Stomach (tissue), 9 donors: Measurements from ENCODE around the gene ANGPTL3. TPM values are rescaled to one million over a fixed set of nuclear protein-coding genes. Genes with fewer than 3 reads are reported as not detected.

ENCODE experiments used
- DNase-seq, 2 donors: peaks; one replicate each; pipeline versions ENCODE4 v3.0.0 to v3.0.0-alpha.2; 2013 to 2019
- H3K27ac ChIP-seq, 5 donors: fragments of 200-600 bp in 4 of 5; sonication (generic) in 4 of 5; one replicate each; pipeline ENCODE4 v1.5.1; 2013 to 2019; ENCODE audit warnings: mild to moderate bottlenecking in 1 of 5, moderate library complexity in 1 of 5
- H3K27me3 ChIP-seq, 3 donors: fragments of 200-600 bp; sonication (generic); one replicate each; pipeline ENCODE4 v1.5.1; 2017 to 2019; ENCODE audit warnings: mixed run types in 1 of 3
- H3K36me3 ChIP-seq, 4 donors: fragments of 200-600 bp; sonication (generic); 1 replicate in 3 of 4; 2 replicates in 1 of 4; pipeline ENCODE4 v1.5.1; 2016 to 2019
- H3K4me1 ChIP-seq, 4 donors: fragments of 200-600 bp; sonication (generic); one replicate each; pipeline ENCODE4 v1.5.1; 2016 to 2019
- H3K4me3 ChIP-seq, 4 donors: fragments of 200-600 bp; sonication (generic) in 3 of 4; one replicate each; pipeline ENCODE4 v1.5.1; 2016 to 2019; ENCODE audit warnings: mild to moderate bottlenecking in 1 of 4
- H3K9me3 ChIP-seq, 4 donors: fragments of 200-600 bp; sonication (generic); one replicate each; pipeline ENCODE4 v1.5.1; 2016 to 2019
- EP300 ChIP-seq: sonication (generic); formaldehyde crosslinking; IDR thresholded peaks from one replicate; pipeline ENCODE4 v1.6.1; 2017; ENCODE audit warnings: antibody characterized with exemption
- POLR2A ChIP-seq, 4 donors: fragments of 450-650 bp; IDR thresholded peaks; one replicate each; pipeline ENCODE4 v1.6.1; 2016; ENCODE audit warnings: antibody characterized with exemption in 4 of 4, control low read depth in 2 of 4, mild to moderate bottlenecking in 1 of 4, moderate library complexity in 1 of 4
- POLR2AphosphoS5 ChIP-seq, 3 donors: sonication (generic); formaldehyde crosslinking; IDR thresholded peaks; one replicate each; pipeline ENCODE4 v1.6.1; 2016; ENCODE audit warnings: antibody characterized with exemption in 3 of 3
- WGBS, 5 donors: extraction: QIAGEN DNeasy Blood & Tissue Kit in 3 of 5; methylation state at CpG; one replicate each; pipeline versions ENCODE4 v1.1.5 to v1.1.7; 2013 to 2018; 5-methylcytosine and 5-hydroxymethylcytosine counted together
- intact Hi-C: fragments of 100-400 bp; cut with DNase I; formaldehyde crosslinking; loops from one replicate; pipeline ENCODE4 v1.15.1; 2023; ENCODE audit warnings: low total_unique reads
- polyA plus RNA-seq, 3 donors: library from polyadenylated mRNA; stranded (reverse); fragments of 200-250 nt; gene quantifications; one replicate each; pipeline ENCODE4 v1.2.3, GENCODE V29; 2013
- total RNA-seq, 5 donors: library from RNA; depleted of rRNA; stranded (reverse); fragments of >200 nt; gene quantifications; one replicate each; pipeline versions ENCODE4 v1.1.0 to v1.2.3, GENCODE V29; 2014 to 2016
- TF ChIP-seq, protein P1 (sequence below), 7 experiments: fragments of 450-650 bp in 4 of 7; fragments of 200-600 bp in 3 of 7; sonication (generic) in 3 of 7; IDR thresholded peaks; one replicate each; pipeline ENCODE4 v1.5.1; 2016 to 2019; ENCODE audit warnings: antibody characterized with exemption in 7 of 7, control low read depth in 2 of 7, mild to moderate bottlenecking in 1 of 7
- donor health status: healthy with polysubstance abuse.
- donor health status: Bipolar disorder and iron deficiency.
- donor health status: healthy.

Gene ANGPTL3
- total and polyA plus RNA-seq, 8 donors: 0.14 to 3.5 (median 1.1) TPM; not detected in 3

DNA sequence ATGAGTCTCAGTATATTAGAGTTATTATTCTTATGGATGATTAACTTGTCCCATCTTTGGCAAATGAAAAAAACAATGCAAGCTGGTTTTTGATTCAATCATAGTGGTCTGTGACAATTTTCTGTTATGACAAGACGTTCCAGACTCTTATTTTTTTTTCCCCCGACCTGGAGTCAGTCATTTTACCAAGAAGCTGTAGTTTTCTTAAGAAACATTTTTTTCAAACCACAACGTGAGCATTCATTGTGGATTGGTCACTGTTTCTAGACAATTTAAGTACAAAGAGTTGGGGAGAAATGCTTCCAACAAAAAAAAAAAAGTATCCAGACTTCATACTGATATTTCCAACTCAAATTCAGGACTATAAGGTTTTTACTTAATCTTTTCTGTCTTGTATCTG lies 8.0 kb upstream of the ANGPTL3 start:
- H3K27me3 ChIP-seq: no peaks in the 10 kb centered on the region
- no peak overlapping the region for H3K4me3 ChIP-seq
- no peak for DNase-seq
- no peak overlapping the region for H3K27ac ChIP-seq
- peaks cover 0 to 3% (median 2%) of the 10 kb centered on the region in 4 donors for H3K4me1 ChIP-seq
- intact Hi-C loops: no loop called here
- no peaks in the 10 kb centered on the region for H3K9me3 ChIP-seq
- no peak for TF ChIP-seq EP300
- TF ChIP-seq, protein P1, sequence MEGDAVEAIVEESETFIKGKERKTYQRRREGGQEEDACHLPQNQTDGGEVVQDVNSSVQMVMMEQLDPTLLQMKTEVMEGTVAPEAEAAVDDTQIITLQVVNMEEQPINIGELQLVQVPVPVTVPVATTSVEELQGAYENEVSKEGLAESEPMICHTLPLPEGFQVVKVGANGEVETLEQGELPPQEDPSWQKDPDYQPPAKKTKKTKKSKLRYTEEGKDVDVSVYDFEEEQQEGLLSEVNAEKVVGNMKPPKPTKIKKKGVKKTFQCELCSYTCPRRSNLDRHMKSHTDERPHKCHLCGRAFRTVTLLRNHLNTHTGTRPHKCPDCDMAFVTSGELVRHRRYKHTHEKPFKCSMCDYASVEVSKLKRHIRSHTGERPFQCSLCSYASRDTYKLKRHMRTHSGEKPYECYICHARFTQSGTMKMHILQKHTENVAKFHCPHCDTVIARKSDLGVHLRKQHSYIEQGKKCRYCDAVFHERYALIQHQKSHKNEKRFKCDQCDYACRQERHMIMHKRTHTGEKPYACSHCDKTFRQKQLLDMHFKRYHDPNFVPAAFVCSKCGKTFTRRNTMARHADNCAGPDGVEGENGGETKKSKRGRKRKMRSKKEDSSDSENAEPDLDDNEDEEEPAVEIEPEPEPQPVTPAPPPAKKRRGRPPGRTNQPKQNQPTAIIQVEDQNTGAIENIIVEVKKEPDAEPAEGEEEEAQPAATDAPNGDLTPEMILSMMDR (IDR thresholded peaks at IDR 0.05): no peak
- TF ChIP-seq POLR2AphosphoS5 (IDR thresholded peaks at IDR 0.05): no peak
- no peak for TF ChIP-seq POLR2A (IDR thresholded peaks at IDR 0.05)
- 81 to 91% (median 87%) methylated on average over 3 of the region's 3 CpGs for whole genome bisulfite sequencing, 5 donors
- H3K36me3 ChIP-seq: peaks cover 0 to 23% (median 11%) of the 10 kb centered on the region in 4 donors

DNA sequence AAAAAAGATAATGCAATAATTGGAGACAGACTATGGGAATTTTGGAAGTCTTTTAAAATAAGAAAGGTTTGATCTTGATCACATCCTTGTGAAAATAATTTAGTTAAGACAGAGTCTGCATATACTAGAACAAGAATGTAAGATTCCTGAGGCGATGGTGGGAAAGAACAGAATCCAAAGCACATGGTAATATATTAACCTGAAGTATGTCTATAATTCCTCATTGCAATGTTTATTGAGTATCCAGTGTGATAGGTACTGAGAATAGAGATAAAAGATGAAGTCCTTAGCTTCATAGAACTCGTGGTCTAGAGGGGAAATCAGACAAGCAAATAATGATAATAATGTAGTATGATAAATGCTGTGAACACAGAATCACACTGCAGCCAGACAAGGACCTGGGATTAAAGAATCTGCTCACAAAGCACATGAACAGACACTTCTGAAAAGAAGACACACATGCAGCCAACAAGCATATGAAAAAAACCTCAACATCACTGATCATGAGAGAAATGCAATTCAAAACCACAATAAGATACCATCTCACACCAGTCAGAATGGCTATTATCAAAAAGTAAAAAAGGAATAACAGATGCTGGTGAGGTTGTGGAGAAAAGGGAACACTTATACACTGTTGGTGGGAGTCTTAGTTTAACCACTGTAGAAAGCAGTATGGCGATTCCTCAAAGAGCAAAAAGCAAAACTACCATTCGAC lies 6.9 kb upstream of the ANGPTL3 start:
- no peak for DNase-seq
- no peak overlapping the region for H3K27ac ChIP-seq
- intact Hi-C loops: no loop called here
- no peak overlapping the region for H3K4me3 ChIP-seq
- no peaks in the 10 kb centered on the region for H3K9me3 ChIP-seq
- TF ChIP-seq POLR2AphosphoS5 (IDR thresholded peaks at IDR 0.05): no peak
- TF ChIP-seq, protein P1 (IDR thresholded peaks at IDR 0.05): no peak
- TF ChIP-seq EP300: no peak
- no peak for TF ChIP-seq POLR2A (IDR thresholded peaks at IDR 0.05)
- peaks cover 0 to 6% (median 2%) of the 10 kb centered on the region in 4 donors for H3K4me1 ChIP-seq
- peaks cover 0 to 15% (median 5%) of the 10 kb centered on the region in 4 donors for H3K36me3 ChIP-seq
- H3K27me3 ChIP-seq: no peaks in the 10 kb centered on the region
- 67 to 77% (median 73%) methylated on average over 4 of the region's 4 CpGs for WGBS, 5 donors

DNA sequence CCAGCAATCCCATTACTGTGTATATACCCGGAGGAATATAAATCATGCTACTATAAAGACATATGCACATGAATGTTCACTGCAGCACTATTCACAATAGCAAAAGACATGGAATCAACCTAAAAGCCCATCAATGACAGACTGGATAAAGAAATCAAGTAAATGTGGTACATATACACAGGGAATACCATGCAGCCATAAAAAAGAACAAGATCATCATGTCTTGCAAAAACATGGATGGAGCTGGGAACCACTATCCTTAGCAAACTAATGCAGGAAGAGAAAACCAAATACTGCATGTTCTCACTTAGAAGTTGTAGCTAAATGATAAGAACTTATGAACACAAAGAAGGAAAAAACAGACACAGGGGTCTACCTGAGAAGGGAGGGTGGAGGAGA lies 6.4 kb upstream of the ANGPTL3 start:
- WGBS, 5 donors: 30 to 100% (median 98%) methylated on average over 1 of the region's 1 CpG
- H3K9me3 ChIP-seq: no peaks in the 10 kb centered on the region
- H3K27me3 ChIP-seq: no peaks in the 10 kb centered on the region
- intact Hi-C loops: no loop called here
- no peak for TF ChIP-seq EP300
- TF ChIP-seq POLR2AphosphoS5 (IDR thresholded peaks at IDR 0.05): no peak
- TF ChIP-seq, protein P1 (IDR thresholded peaks at IDR 0.05): no peak
- no peak for TF ChIP-seq POLR2A (IDR thresholded peaks at IDR 0.05)
- no peak for DNase-seq
- peaks cover 0 to 9% (median 2%) of the 10 kb centered on the region in 4 donors for H3K36me3 ChIP-seq
- H3K4me3 ChIP-seq: no peak overlapping the region
- no peak overlapping the region for H3K27ac ChIP-seq
- peaks cover 0 to 6% (median 2%) of the 10 kb centered on the region in 4 donors for H3K4me1 ChIP-seq

DNA sequence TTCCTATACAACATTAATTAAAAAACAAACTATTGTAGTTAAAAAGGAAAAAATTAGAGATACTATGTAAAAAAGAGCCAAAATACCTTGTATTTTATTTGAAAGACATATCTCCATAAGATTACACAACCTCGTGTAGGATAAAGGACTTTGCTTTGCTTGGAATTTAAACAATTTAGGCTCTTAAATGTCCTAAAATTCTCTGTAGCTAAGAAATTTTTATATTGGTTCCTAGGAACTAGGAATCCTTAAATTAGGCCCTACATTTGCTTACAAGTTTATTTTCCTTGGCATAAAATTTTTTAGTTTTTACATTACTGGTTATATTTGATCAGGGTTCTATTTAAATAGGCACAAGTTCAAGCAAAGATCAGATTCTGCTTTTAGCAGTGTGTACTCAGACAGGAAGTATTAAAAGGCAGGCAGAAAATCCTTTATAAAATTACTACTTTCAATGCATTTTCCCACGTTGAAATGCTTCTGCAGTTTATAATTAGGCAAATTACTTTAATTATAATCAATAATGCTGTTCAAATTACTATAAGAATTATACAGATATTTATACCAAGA lies 3.4 kb upstream of the ANGPTL3 start:
- TF ChIP-seq EP300 (no peak), POLR2AphosphoS5 (IDR thresholded peaks at IDR 0.05) (no peak), POLR2A (IDR thresholded peaks at IDR 0.05) (no peak)
- TF ChIP-seq, protein P1 (IDR thresholded peaks at IDR 0.05): no peak
- no peak for DNase-seq
- H3K36me3 ChIP-seq: peaks cover 0 to 2% (median 0%) of the 10 kb centered on the region in 4 donors
- H3K4me1 ChIP-seq: peaks cover 0 to 19% (median 9%) of the 10 kb centered on the region in 4 donors
- WGBS, 5 donors: 21 to 42% (median 29%) methylated on average over 2 of the region's 2 CpGs
- no peaks in the 10 kb centered on the region for H3K27me3 ChIP-seq
- no peak overlapping the region for H3K27ac ChIP-seq
- intact Hi-C loops: no loop called here
- H3K4me3 ChIP-seq: no peak overlapping the region
- H3K9me3 ChIP-seq: no peaks in the 10 kb centered on the region
